ENCODE data around the gene INMT.

DNA sequence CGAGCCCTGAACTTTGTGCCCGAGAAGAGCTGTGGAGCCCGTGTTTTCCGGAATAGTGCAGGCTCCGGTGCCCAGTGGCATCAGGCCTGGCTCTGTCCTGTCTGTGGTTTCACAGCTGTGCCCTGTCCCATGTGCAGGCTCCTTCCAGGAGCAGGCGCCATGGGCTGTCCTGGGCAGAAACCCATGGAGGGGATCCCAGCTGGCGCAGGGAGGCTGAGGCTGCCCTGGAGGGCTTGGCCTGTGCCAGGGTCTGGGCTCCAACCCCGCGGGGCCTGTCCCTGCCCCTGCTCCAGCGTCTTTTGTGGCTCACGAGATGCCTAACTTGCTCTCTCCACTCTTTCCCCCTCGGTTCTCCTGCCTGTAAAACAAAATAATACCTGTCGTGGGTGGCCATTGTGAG is 46.3 kb upstream of the INMT start:
- TF ChIP-seq, protein P1, sequence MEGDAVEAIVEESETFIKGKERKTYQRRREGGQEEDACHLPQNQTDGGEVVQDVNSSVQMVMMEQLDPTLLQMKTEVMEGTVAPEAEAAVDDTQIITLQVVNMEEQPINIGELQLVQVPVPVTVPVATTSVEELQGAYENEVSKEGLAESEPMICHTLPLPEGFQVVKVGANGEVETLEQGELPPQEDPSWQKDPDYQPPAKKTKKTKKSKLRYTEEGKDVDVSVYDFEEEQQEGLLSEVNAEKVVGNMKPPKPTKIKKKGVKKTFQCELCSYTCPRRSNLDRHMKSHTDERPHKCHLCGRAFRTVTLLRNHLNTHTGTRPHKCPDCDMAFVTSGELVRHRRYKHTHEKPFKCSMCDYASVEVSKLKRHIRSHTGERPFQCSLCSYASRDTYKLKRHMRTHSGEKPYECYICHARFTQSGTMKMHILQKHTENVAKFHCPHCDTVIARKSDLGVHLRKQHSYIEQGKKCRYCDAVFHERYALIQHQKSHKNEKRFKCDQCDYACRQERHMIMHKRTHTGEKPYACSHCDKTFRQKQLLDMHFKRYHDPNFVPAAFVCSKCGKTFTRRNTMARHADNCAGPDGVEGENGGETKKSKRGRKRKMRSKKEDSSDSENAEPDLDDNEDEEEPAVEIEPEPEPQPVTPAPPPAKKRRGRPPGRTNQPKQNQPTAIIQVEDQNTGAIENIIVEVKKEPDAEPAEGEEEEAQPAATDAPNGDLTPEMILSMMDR (IDR thresholded peaks at IDR 0.05), result no peak
- TF ChIP-seq POLR2A (IDR thresholded peaks at IDR 0.05), result no peak
